Astrocyte (in vitro differentiated cells and primary cell): ENCODE measurements around the gene MYO5B. TPM values are rescaled to one million over a fixed set of nuclear protein-coding genes. Genes with fewer than 3 reads are reported as not detected.

Source experiments
- DNase-seq: peaks from one replicate; pipeline ENCODE4 v3.0.0-alpha.2; 2010; ENCODE audit warnings: low read depth
- FAIRE-seq: peaks from 2 replicates; lab custom pipeline; 2011; peaks lifted over from hg19 to GRCh38; lab: Jason Lieb, UNC
- H2AFZ ChIP-seq: 2 replicates; pipeline ENCODE4 v1.6.0; 2012; ENCODE audit warnings: low read depth, low read length, inconsistent platforms
- H3K27ac ChIP-seq: 2 replicates; pipeline ENCODE4 v1.5.1; 2011; ENCODE audit warnings: low read depth, low read length, inconsistent platforms
- H3K27me3 ChIP-seq: 2 replicates; pipeline ENCODE4 v1.6.0; 2011; ENCODE audit warnings: low read length, inconsistent platforms; ENCODE audit not compliant: insufficient read depth
- H3K36me3 ChIP-seq: 2 replicates; pipeline ENCODE4 v1.5.1; 2011; ENCODE audit warnings: low read length, inconsistent platforms; ENCODE audit not compliant: insufficient read depth
- H3K4me1 ChIP-seq: 2 replicates; pipeline ENCODE4 v1.5.1; 2011; ENCODE audit warnings: low read length, inconsistent platforms; ENCODE audit not compliant: insufficient read depth
- H3K4me2 ChIP-seq: 2 replicates; pipeline ENCODE4 v1.6.0; 2012; ENCODE audit warnings: low read length, inconsistent platforms
- H3K4me3 ChIP-seq: 2 replicates; pipeline ENCODE4 v1.5.1; 2011; ENCODE audit warnings: low read depth, mild to moderate bottlenecking, low read length, inconsistent platforms; ENCODE audit not compliant: insufficient read depth
- H3K79me2 ChIP-seq: 2 replicates; pipeline ENCODE4 v1.6.0; 2012; ENCODE audit warnings: mild to moderate bottlenecking, low read length, inconsistent platforms; ENCODE audit not compliant: insufficient read depth
- H3K9ac ChIP-seq: 2 replicates; pipeline ENCODE4 v1.6.0; 2012; ENCODE audit warnings: mild to moderate bottlenecking, low read length, inconsistent platforms
- H3K9me3 ChIP-seq: 2 replicates; pipeline ENCODE4 v1.5.1; 2012; ENCODE audit warnings: low read depth, mild to moderate bottlenecking, low read length, inconsistent platforms; ENCODE audit not compliant: insufficient read depth
- H4K20me1 ChIP-seq: 2 replicates; pipeline ENCODE4 v1.6.0; 2012; ENCODE audit warnings: low read length, inconsistent platforms; ENCODE audit not compliant: insufficient read depth
- H3K27ac Mint-ChIP-seq: one replicate; pipeline ENCODE4 v1.8.0; 2021; ENCODE audit warnings: mild to moderate bottlenecking, mixed read lengths; ENCODE audit not compliant: unreplicated experiment
- H3K27me3 Mint-ChIP-seq: one replicate; pipeline ENCODE4 v1.8.0; 2021; ENCODE audit warnings: low read depth, mixed read lengths; ENCODE audit not compliant: unreplicated experiment
- H3K36me3 Mint-ChIP-seq: one replicate; pipeline ENCODE4 v1.8.0; 2021; ENCODE audit warnings: low read depth, mixed read lengths; ENCODE audit not compliant: unreplicated experiment
- H3K4me1 Mint-ChIP-seq: one replicate; pipeline ENCODE4 v1.8.0; 2021; ENCODE audit warnings: low read depth, mixed read lengths; ENCODE audit not compliant: unreplicated experiment
- H3K4me3 Mint-ChIP-seq: one replicate; pipeline ENCODE4 v1.8.0; 2021; ENCODE audit warnings: mild to moderate bottlenecking, moderate library complexity, mixed read lengths; ENCODE audit not compliant: unreplicated experiment
- H3K9me3 Mint-ChIP-seq: one replicate; pipeline ENCODE4 v1.8.0; 2021; ENCODE audit warnings: mild to moderate bottlenecking, mixed read lengths; ENCODE audit not compliant: unreplicated experiment
- CTCF ChIP-seq: IDR thresholded peaks from 2 replicates; pipeline ENCODE4 v1.5.1; 2011; ENCODE audit warnings: low read depth, mild to moderate bottlenecking, inconsistent platforms, low read length, moderate library complexity; ENCODE audit not compliant: insufficient read depth
- EZH2 ChIP-seq: IDR thresholded peaks from 2 replicates; pipeline ENCODE4 v1.6.1; 2012; ENCODE audit warnings: mild to moderate bottlenecking, low read length, inconsistent platforms; ENCODE audit not compliant: insufficient read depth
- total RNA-seq: library from RNA; stranded (reverse); gene quantifications from 2 replicates; pipeline ENCODE4 v1.2.1, GENCODE V29; 2021

MYO5B gene
- total RNA-seq, 1 donor from 2014 or later: 8.3 TPM

GRCh38 chr18:49973592-49973991, 221.4 kb downstream of the MYO5B start:
- Histone ChIP-seq H3K9me3 (no peaks in the 10 kb centered on the region), H3K79me2 (no peaks in the 10 kb centered on the region), H3K36me3 (no peaks in the 10 kb centered on the region), H3K9ac (no peak overlapping the region), H3K27me3 (peaks cover 11% of the 10 kb centered on the region), H3K27ac (no peak overlapping the region), H3K4me2 (no peak overlapping the region), H3K4me3 (no peak overlapping the region), H3K4me1 (no peaks in the 10 kb centered on the region), H2AFZ (no peak overlapping the region), H4K20me1 (no peaks in the 10 kb centered on the region)
- Mint-ChIP-seq H3K4me1 (peaks cover 14% of the 10 kb centered on the region), H3K4me3 (no peak overlapping the region), H3K27me3 (peaks cover 5% of the 10 kb centered on the region), H3K36me3 (peaks cover 6% of the 10 kb centered on the region), H3K9me3 (peaks cover 2% of the 10 kb centered on the region), H3K27ac (no peak overlapping the region)
- FAIRE-seq (no peak), DNase-seq (no peak)
- TF ChIP-seq EZH2: no peak
- no peak for TF ChIP-seq CTCF

GRCh38 chr18:49972535-49972934, 222.4 kb downstream of the MYO5B start:
- no peak for FAIRE-seq
- H3K36me3 ChIP-seq: no peaks in the 10 kb centered on the region
- DNase-seq: no peak
- no peaks in the 10 kb centered on the region for H3K4me1 ChIP-seq
- H3K4me3 Mint-ChIP-seq: no peak overlapping the region
- H3K4me2 ChIP-seq: no peak overlapping the region
- peaks cover 7% of the 10 kb centered on the region for H3K27me3 ChIP-seq
- no peaks in the 10 kb centered on the region for H3K36me3 Mint-ChIP-seq
- no peaks in the 10 kb centered on the region for H3K79me2 ChIP-seq
- H3K27ac Mint-ChIP-seq: no peak overlapping the region
- H3K27me3 Mint-ChIP-seq: no peaks in the 10 kb centered on the region
- peaks cover 2% of the 10 kb centered on the region for H3K9me3 Mint-ChIP-seq
- no peak overlapping the region for H2AFZ ChIP-seq
- H3K9ac ChIP-seq: no peak overlapping the region
- TF ChIP-seq CTCF (no peak), EZH2 (no peak)
- no peak overlapping the region for H3K4me3 ChIP-seq
- H4K20me1 ChIP-seq: no peaks in the 10 kb centered on the region
- H3K27ac ChIP-seq: no peak overlapping the region
- no peaks in the 10 kb centered on the region for H3K9me3 ChIP-seq
- H3K4me1 Mint-ChIP-seq: peaks cover 18% of the 10 kb centered on the region

- no peak for TF ChIP-seq EZH2
- TF ChIP-seq CTCF: no peak
- Histone ChIP-seq H3K9ac (no peak overlapping the region), H4K20me1 (no peaks in the 10 kb centered on the region), H3K36me3 (no peaks in the 10 kb centered on the region), H3K4me3 (no peak overlapping the region), H3K9me3 (no peaks in the 10 kb centered on the region), H3K4me2 (no peak overlapping the region), H3K27me3 (peaks cover 4% of the 10 kb centered on the region), H3K79me2 (no peaks in the 10 kb centered on the region), H3K4me1 (no peaks in the 10 kb centered on the region), H3K27ac (no peak overlapping the region), H2AFZ (no peak overlapping the region)
- no peak overlapping the region for H3K4me3 Mint-ChIP-seq
- no peak for DNase-seq
- H3K9me3 Mint-ChIP-seq: peaks cover 2% of the 10 kb centered on the region
- H3K27ac Mint-ChIP-seq: no peak overlapping the region
- no peaks in the 10 kb centered on the region for H3K27me3 Mint-ChIP-seq
- no peaks in the 10 kb centered on the region for H3K36me3 Mint-ChIP-seq
- peaks cover 19% of the 10 kb centered on the region for H3K4me1 Mint-ChIP-seq
- FAIRE-seq: no peak
These were observed 223.5 kb downstream of the MYO5B start for GRCh38 chr18:49971462-49971861.
